ENCODE measurements around the gene CHD9. TPM values are rescaled to one million over a fixed set of nuclear protein-coding genes. Genes with fewer than 3 reads are reported as not detected.

The CHD9 gene
- total and polyA plus RNA-seq, 9 of the 15 experiments (the other 6 are each of a cell fraction or from before 2014, with no cell fraction given): 29.0 to 69.3 (median 40.6) TPM

DNA sequence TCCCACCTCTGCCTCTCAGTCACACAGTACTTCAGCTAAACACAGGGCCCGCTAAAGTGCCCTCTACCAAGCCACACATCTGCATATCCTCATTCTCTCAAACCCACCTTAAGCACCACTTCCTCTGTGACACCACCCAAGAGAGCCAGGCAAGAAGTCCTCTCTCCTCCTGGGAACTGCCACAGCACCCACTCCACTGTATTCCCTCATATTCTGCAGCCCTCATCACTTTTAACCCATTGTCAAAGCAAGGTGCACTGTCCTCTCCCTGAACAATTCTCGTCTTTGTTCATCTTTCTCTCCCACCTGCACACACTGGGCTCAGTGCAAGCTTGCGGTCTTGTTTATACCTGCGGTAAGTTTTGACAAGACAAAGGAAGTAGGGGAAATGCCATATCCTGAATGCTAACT, 13.6 kb downstream of the CHD9 start:
- ChIA-PET CTCF (ENCODE audit: low intra/inter-chr PET ratio) (no interaction called here), POLR2A (no interaction called here)
- H3K27me3 ChIP-seq (ENCODE audit: control insufficient read depth in 2 of 2, insufficient read depth in 2 of 2, low read length in 2 of 2): no peaks in the 10 kb centered on the region
- peaks cover 39% of the 10 kb centered on the region; the same call in 2 of the 3 replicates for H3K36me3 ChIP-seq (ENCODE audit: control insufficient read depth, insufficient read depth, low read length)
- no peaks in the 10 kb centered on the region for H4K20me1 ChIP-seq (replicated peaks; ENCODE audit: control insufficient read depth, insufficient read depth, low read length)
- H3K4me3 ChIP-seq: no peak overlapping the region
- no peak overlapping the region for H3K27ac ChIP-seq (ENCODE audit: extremely low read depth, low read depth, low read length)
- H3K9me3 ChIP-seq (replicated peaks; ENCODE audit: control insufficient read depth, insufficient read depth, low read depth, low read length): no peaks in the 10 kb centered on the region; the same call in 1 of the 2 replicates
- DNase-seq (ENCODE audit: extremely low read depth in 1 of 4, low spot score in 3 of 4) (no peak), FAIRE-seq (no peak), ATAC-seq (no peak)
- no TSS peak for BruUV-seq (replicated peaks)
- TF ChIP-seq, protein P1, sequence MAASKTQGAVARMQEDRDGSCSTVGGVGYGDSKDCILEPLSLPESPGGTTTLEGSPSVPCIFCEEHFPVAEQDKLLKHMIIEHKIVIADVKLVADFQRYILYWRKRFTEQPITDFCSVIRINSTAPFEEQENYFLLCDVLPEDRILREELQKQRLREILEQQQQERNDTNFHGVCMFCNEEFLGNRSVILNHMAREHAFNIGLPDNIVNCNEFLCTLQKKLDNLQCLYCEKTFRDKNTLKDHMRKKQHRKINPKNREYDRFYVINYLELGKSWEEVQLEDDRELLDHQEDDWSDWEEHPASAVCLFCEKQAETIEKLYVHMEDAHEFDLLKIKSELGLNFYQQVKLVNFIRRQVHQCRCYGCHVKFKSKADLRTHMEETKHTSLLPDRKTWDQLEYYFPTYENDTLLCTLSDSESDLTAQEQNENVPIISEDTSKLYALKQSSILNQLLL (CRISPR knock-in tag; IDR thresholded peaks at IDR 0.05; ENCODE audit: borderline replicate concordance): no peak
- 0 out of 2 replicates have a peak, but pooled peaks have one; percentile 7 for TF ChIP-seq ZNF316 (IDR thresholded peaks at IDR 0.05)
- H2AFZ ChIP-seq (ENCODE audit: low read depth, low read length): no peak overlapping the region
- intact Hi-C loops (cut with micrococcal nuclease): no loop called here
- in situ Hi-C loops (cut with MboI): no loop called here
- H3K79me2 ChIP-seq (ENCODE audit: control insufficient read depth, insufficient read depth, low read length): peaks cover 90% of the 10 kb centered on the region
- WGBS (ENCODE audit: insufficient coverage, low coverage, missing lambda C conversion rate): 91% methylated on average over 4 of the region's 4 CpGs
- no peaks in the 10 kb centered on the region for H3K9me1 ChIP-seq (ENCODE audit: control insufficient read depth, insufficient read depth, low read length)
- H3K4me1 ChIP-seq (replicated peaks in 1 of 2; ENCODE audit: control insufficient read depth in 2 of 2, insufficient read depth in 2 of 2, low read length in 2 of 2): peaks cover 0 to 11% of the 10 kb centered on the region in 2 experiments; a peak in 2 of 5 replicates
- no peak overlapping the region for H3K4me2 ChIP-seq (ENCODE audit: insufficient read depth, low read length)
- H3K9ac ChIP-seq (ENCODE audit: insufficient read depth in 1 of 2, low read depth in 2 of 2, low read length in 2 of 2): no peak overlapping the region; a peak in 1 of 4 replicates

DNA sequence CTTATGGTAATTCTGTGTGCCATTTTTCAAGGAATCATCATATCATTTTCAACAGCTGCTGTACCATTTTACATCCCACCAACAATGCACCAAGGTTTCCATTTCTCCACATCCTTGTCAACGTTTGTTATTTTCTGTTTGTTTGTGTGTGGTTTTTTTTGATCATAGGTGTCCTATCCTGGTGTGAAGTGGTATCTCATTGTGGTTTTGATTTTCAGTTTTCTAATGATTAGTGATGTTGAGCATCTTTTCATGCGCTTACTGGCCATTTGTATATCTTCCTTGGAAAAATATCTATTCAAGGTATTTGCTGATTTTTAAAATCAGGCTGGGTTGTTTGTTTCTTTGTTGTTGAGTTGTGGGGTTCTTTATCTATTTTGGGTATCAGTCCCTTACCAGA, 15.0 kb downstream of the CHD9 start:
- FAIRE-seq (no peak), ATAC-seq (no peak), DNase-seq (ENCODE audit: extremely low read depth in 1 of 4, low spot score in 3 of 4) (no peak)
- H3K79me2 ChIP-seq (ENCODE audit: control insufficient read depth, insufficient read depth, low read length): peaks cover 86% of the 10 kb centered on the region
- H3K4me1 ChIP-seq (replicated peaks in 1 of 2; ENCODE audit: control insufficient read depth in 2 of 2, insufficient read depth in 2 of 2, low read length in 2 of 2): peaks cover 0 to 11% of the 10 kb centered on the region in 2 experiments; a peak in 2 of 5 replicates
- POLR2A ChIA-PET: interaction anchor here (1.2 kb wide), 1 partner anchor 9 kb away, joined by 5 read pairs; no protein-coding TSS in a partner anchor
- no peaks in the 10 kb centered on the region for H3K27me3 ChIP-seq (ENCODE audit: control insufficient read depth in 2 of 2, insufficient read depth in 2 of 2, low read length in 2 of 2)
- H2AFZ ChIP-seq (ENCODE audit: low read depth, low read length): no peak overlapping the region
- no peaks in the 10 kb centered on the region for H4K20me1 ChIP-seq (replicated peaks; ENCODE audit: control insufficient read depth, insufficient read depth, low read length)
- no peak overlapping the region for H3K4me2 ChIP-seq (ENCODE audit: insufficient read depth, low read length)
- peaks cover 39% of the 10 kb centered on the region; the same call in 2 of the 3 replicates for H3K36me3 ChIP-seq (ENCODE audit: control insufficient read depth, insufficient read depth, low read length)
- BruUV-seq (replicated peaks): no TSS peak
- H3K9me3 ChIP-seq (replicated peaks; ENCODE audit: control insufficient read depth, insufficient read depth, low read depth, low read length): no peaks in the 10 kb centered on the region; the same call in 1 of the 2 replicates
- 57% methylated on average over 2 of the region's 2 CpGs for WGBS (ENCODE audit: insufficient coverage, low coverage, missing lambda C conversion rate)
- in situ Hi-C loops (cut with MboI) (no loop called here), intact Hi-C loops (cut with micrococcal nuclease) (no loop called here)
- CTCF ChIA-PET (ENCODE audit: low intra/inter-chr PET ratio): no interaction called here
- H3K27ac ChIP-seq (ENCODE audit: extremely low read depth, low read depth, low read length): no peak overlapping the region
- H3K4me3 ChIP-seq: no peak overlapping the region
- no peaks in the 10 kb centered on the region for H3K9me1 ChIP-seq (ENCODE audit: control insufficient read depth, insufficient read depth, low read length)
- no peak overlapping the region for H3K9ac ChIP-seq (ENCODE audit: insufficient read depth in 1 of 2, low read depth in 2 of 2, low read length in 2 of 2)
- TF ChIP-seq BMI1 (IDR thresholded peaks at IDR 0.05; ENCODE audit: low read length) (no peak), PCBP1 (IDR thresholded peaks at IDR 0.05; ENCODE audit: low read depth, low read length, poor library complexity, severe bottlenecking) (no peak), SMAD2 (IDR thresholded peaks at IDR 0.05; ENCODE audit: low read depth, low read length) (no peak)
- TF ChIP-seq, protein P2, sequence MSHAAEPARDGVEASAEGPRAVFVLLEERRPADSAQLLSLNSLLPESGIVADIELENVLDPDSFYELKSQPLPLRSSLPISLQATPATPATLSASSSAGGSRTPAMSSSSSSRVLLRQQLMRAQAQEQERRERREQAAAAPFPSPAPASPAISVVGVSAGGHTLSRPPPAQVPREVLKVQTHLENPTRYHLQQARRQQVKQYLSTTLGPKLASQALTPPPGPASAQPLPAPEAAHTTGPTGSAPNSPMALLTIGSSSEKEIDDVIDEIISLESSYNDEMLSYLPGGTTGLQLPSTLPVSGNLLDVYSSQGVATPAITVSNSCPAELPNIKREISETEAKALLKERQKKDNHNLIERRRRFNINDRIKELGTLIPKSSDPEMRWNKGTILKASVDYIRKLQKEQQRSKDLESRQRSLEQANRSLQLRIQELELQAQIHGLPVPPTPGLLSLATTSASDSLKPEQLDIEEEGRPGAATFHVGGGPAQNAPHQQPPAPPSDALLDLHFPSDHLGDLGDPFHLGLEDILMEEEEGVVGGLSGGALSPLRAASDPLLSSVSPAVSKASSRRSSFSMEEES (CRISPR knock-in tag; IDR thresholded peaks at IDR 0.05): no peak
- TF ChIP-seq, protein P3, sequence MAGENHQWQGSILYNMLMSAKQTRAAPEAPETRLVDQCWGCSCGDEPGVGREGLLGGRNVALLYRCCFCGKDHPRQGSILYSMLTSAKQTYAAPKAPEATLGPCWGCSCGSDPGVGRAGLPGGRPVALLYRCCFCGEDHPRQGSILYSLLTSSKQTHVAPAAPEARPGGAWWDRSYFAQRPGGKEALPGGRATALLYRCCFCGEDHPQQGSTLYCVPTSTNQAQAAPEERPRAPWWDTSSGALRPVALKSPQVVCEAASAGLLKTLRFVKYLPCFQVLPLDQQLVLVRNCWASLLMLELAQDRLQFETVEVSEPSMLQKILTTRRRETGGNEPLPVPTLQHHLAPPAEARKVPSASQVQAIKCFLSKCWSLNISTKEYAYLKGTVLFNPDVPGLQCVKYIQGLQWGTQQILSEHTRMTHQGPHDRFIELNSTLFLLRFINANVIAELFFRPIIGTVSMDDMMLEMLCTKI (IDR thresholded peaks at IDR 0.05; ENCODE audit: partially characterized antibody): no peak
